Transverse colon (tissue), 4 donors: ENCODE data around the gene DOCK3. TPM values are rescaled to one million over a fixed set of nuclear protein-coding genes. Genes with fewer than 3 reads are reported as not detected.

Source experiments
- DNase-seq: peaks from one replicate; pipeline ENCODE4 v3.0.0-alpha.2; 2019
- H3K27ac ChIP-seq, 4 donors: fragments of 200-600 bp; sonication (generic); 2 replicates each; pipeline ENCODE4 v1.5.1; 2016 to 2018; ENCODE audit warnings: inconsistent platforms in 4 of 4
- H3K27me3 ChIP-seq: fragments of 200-600 bp; sonication (generic); 2 replicates; pipeline ENCODE4 v1.5.1; 2017; ENCODE audit warnings: inconsistent platforms
- H3K36me3 ChIP-seq, 4 donors: fragments of 200-600 bp; sonication (generic); 2 replicates each; pipeline ENCODE4 v1.5.1; 2017 to 2019; ENCODE audit warnings: inconsistent platforms in 4 of 4
- H3K4me1 ChIP-seq, 4 donors: fragments of 200-600 bp; sonication (generic); 2 replicates each; pipeline ENCODE4 v1.5.1; 2017 to 2020; ENCODE audit warnings: inconsistent platforms in 4 of 4
- H3K4me3 ChIP-seq, 4 donors: fragments of 200-600 bp; sonication (generic); 1 replicate in 1 of 4; 2 replicates in 3 of 4; pipeline versions ENCODE4 v1.5.1 to v1.6.1; 2017 to 2019; ENCODE audit warnings: inconsistent platforms in 4 of 4
- H3K9me3 ChIP-seq, 2 donors: fragments of 200-600 bp; sonication (generic); 2 replicates each; pipeline ENCODE4 v1.5.1; 2017 to 2019; ENCODE audit warnings: inconsistent platforms in 2 of 2
- CTCF ChIP-seq, 5 experiments: fragments of 200-600 bp in 3 of 5; fragments of 450-650 bp in 2 of 5; sonication (generic) in 3 of 5; IDR thresholded peaks; 1 replicate in 2 of 5; 2 replicates in 3 of 5; pipeline ENCODE4 v1.5.1; 2016 to 2017; ENCODE audit warnings: antibody characterized with exemption in 5 of 5, inconsistent platforms in 3 of 5, mild to moderate bottlenecking in 2 of 5, moderate library complexity in 1 of 5
- EP300 ChIP-seq: sonication (generic); formaldehyde crosslinking; IDR thresholded peaks from one replicate; pipeline ENCODE4 v1.6.1; 2017; ENCODE audit warnings: antibody characterized with exemption, low read depth
- POLR2A ChIP-seq: fragments of 450-650 bp; IDR thresholded peaks from one replicate; pipeline ENCODE4 v1.6.1; 2016; ENCODE audit warnings: antibody characterized with exemption, mild to moderate bottlenecking, moderate library complexity
- POLR2AphosphoS5 ChIP-seq, 3 donors: sonication (generic); formaldehyde crosslinking; IDR thresholded peaks; one replicate each; pipeline ENCODE4 v1.6.1; 2016; ENCODE audit warnings: antibody characterized with exemption in 3 of 3
- WGBS, 2 donors: methylation state at CpG; one replicate each; pipeline ENCODE4 v1.1.5; 2018; ENCODE audit warnings: low coverage in 1 of 2; 5-methylcytosine and 5-hydroxymethylcytosine counted together
- in situ Hi-C, 4 donors: fragments of 200-750 bp; cut with MboI; loops; one replicate each; pipeline versions ENCODE4 v1.15.0 to v1.15.1; 2017; ENCODE audit warnings: low sequenced_read_pairs in 3 of 4, low pct_ligation_motif_present in 1 of 4, low pct_unique_long_range_greater_than_20kb in 1 of 4
- intact Hi-C: fragments of 100-400 bp; cut with DNase I; formaldehyde crosslinking; loops from one replicate; pipeline ENCODE4 v1.15.1; 2023; ENCODE audit warnings: low total_unique reads
- total RNA-seq, 4 donors: library from RNA; depleted of rRNA; stranded (reverse); fragments of >200 nt; gene quantifications; one replicate each; pipeline ENCODE4 v1.1.0, GENCODE V29; 2016

Gene DOCK3
- total RNA-seq, 4 donors from 2014 or later, result 0.41 to 0.75 (median 0.62) TPM

- Histone ChIP-seq H3K36me3 (no peaks in the 10 kb centered on the region), H3K27ac (no peak overlapping the region), H3K4me3 (no peak overlapping the region), H3K9me3 (no peaks in the 10 kb centered on the region), H3K27me3 (no peaks in the 10 kb centered on the region), H3K4me1 (peaks cover 0 to 20% (median 13%) of the 10 kb centered on the region in 4 donors)
- in situ Hi-C loops (no loop called here), intact Hi-C loops (no loop called here)
- 41% methylated on average over 5 of the region's 5 CpGs; no CpG with 5 or more reads in 1 of the 2 donors for WGBS, 2 donors
- TF ChIP-seq POLR2AphosphoS5 (IDR thresholded peaks at IDR 0.05) (no peak), POLR2A (no peak), CTCF (IDR thresholded peaks at IDR 0.05) (no peak), EP300 (no peak)
- no peak for DNase-seq
These were observed 42.3 kb upstream of the DOCK3 start for GRCh38 chr3:50632450-50632849.

GRCh38 chr3:50633230-50633790, 41.4 kb upstream of the DOCK3 start:
- intact Hi-C loops, result no loop called here
- in situ Hi-C loops, result no loop called here
- TF ChIP-seq POLR2AphosphoS5 (IDR thresholded peaks at IDR 0.05), result no peak
- no peak for TF ChIP-seq CTCF (IDR thresholded peaks at IDR 0.05)
- no peak for TF ChIP-seq EP300
- TF ChIP-seq POLR2A, result no peak
- WGBS, 2 donors, result 70% methylated on average over 5 of the region's 5 CpGs; no CpG with 5 or more reads in 1 of the 2 donors
- no peaks in the 10 kb centered on the region for H3K27me3 ChIP-seq
- H3K9me3 ChIP-seq, result no peaks in the 10 kb centered on the region
- no peak for DNase-seq
- H3K4me3 ChIP-seq, result no peak overlapping the region
- peaks cover 0 to 19% (median 14%) of the 10 kb centered on the region in 4 donors for H3K4me1 ChIP-seq
- no peaks in the 10 kb centered on the region for H3K36me3 ChIP-seq
- no peak overlapping the region for H3K27ac ChIP-seq

GRCh38 chr3:50635066-50635465, 39.7 kb upstream of the DOCK3 start:
- Histone ChIP-seq H3K36me3 (no peaks in the 10 kb centered on the region), H3K9me3 (no peaks in the 10 kb centered on the region), H3K4me1 (peaks cover 0 to 16% (median 13%) of the 10 kb centered on the region in 4 donors), H3K4me3 (no peak overlapping the region), H3K27me3 (no peaks in the 10 kb centered on the region), H3K27ac (no peak overlapping the region)
- TF ChIP-seq CTCF (IDR thresholded peaks at IDR 0.05) (no peak), POLR2A (no peak), EP300 (no peak), POLR2AphosphoS5 (IDR thresholded peaks at IDR 0.05) (no peak)
- intact Hi-C loops, result no loop called here
- DNase-seq, result no peak
- in situ Hi-C loops, result no loop called here

- Histone ChIP-seq H3K4me3 (no peak overlapping the region), H3K27ac (no peak overlapping the region), H3K27me3 (no peaks in the 10 kb centered on the region), H3K9me3 (no peaks in the 10 kb centered on the region), H3K4me1 (peaks cover 0 to 16% (median 9%) of the 10 kb centered on the region in 4 donors), H3K36me3 (no peaks in the 10 kb centered on the region)
- no peak for DNase-seq
- TF ChIP-seq POLR2AphosphoS5 (IDR thresholded peaks at IDR 0.05), result no peak
- TF ChIP-seq EP300, result no peak
- TF ChIP-seq POLR2A, result no peak
- no peak for TF ChIP-seq CTCF (IDR thresholded peaks at IDR 0.05)
- intact Hi-C loops, result no loop called here
- in situ Hi-C loops, result no loop called here
- 90% methylated on average over 4 of the region's 4 CpGs; no CpG with 5 or more reads in 1 of the 2 donors for WGBS, 2 donors
These were observed 37.7 kb upstream of the DOCK3 start for GRCh38 chr3:50637011-50637410.
